GM21576 (cell line): ENCODE measurements around the gene ANKRD65.

Source experiments
- ATAC-seq: cut with Tn5 transposase; IDR thresholded peaks from one replicate; pipeline ENCODE4 v1.9.1; 2021; ENCODE audit warnings: mild to moderate bottlenecking, moderate library complexity; ENCODE audit not compliant: unreplicated experiment

Gene ANKRD65

GRCh38 chr1:1442069-1442770, 21.1 kb upstream of the ANKRD65 start:
- ATAC-seq = no peak

- ATAC-seq = no peak
Observed at GRCh38 chr1:1441002-1441888, 20.2 kb upstream of the ANKRD65 start.

GRCh38 chr1:1440262-1441001, 19.4 kb upstream of the ANKRD65 start:
- no peak for ATAC-seq

GRCh38 chr1:1439546-1440261, 18.6 kb upstream of the ANKRD65 start:
- no peak for ATAC-seq

- ATAC-seq = no peak
Observed at GRCh38 chr1:1438531-1439381, 17.7 kb upstream of the ANKRD65 start.

- ATAC-seq = no peak
Observed at GRCh38 chr1:1437904-1438376, 16.9 kb upstream of the ANKRD65 start.

- ATAC-seq = no peak
Observed at GRCh38 chr1:1437033-1437903, 16.2 kb upstream of the ANKRD65 start.

GRCh38 chr1:1436630-1437032, 15.6 kb upstream of the ANKRD65 start:
- no peak for ATAC-seq

GRCh38 chr1:1435911-1436629, 15.0 kb upstream of the ANKRD65 start:
- no peak for ATAC-seq

- ATAC-seq = no peak
Observed at GRCh38 chr1:1435106-1435903, 14.2 kb upstream of the ANKRD65 start, which contains the start of gene VWA1. Gene VWA1, plus strand, starts transcription at chr1:1435690. Its CDS starts 59 bp downstream, at chr1:1435749.

- no peak for ATAC-seq
Observed at GRCh38 chr1:1434824-1435105, 13.7 kb upstream of the ANKRD65 start.

- no peak for ATAC-seq
Observed at GRCh38 chr1:1434131-1434823, 13.2 kb upstream of the ANKRD65 start.

GRCh38 chr1:1433804-1434130, 12.7 kb upstream of the ANKRD65 start:
- ATAC-seq = no peak

- no peak for ATAC-seq
Observed at GRCh38 chr1:1432951-1433803, 12.1 kb upstream of the ANKRD65 start.

GRCh38 chr1:1432274-1432950, 11.3 kb upstream of the ANKRD65 start:
- no peak for ATAC-seq
